ENCODE data around the gene DNAH14.
"Not testable (repeated sequence)": the region's sequence is repeated elsewhere in the genome, so short reads cannot be mapped to it uniquely, and the experiment has no call there.

DNA sequence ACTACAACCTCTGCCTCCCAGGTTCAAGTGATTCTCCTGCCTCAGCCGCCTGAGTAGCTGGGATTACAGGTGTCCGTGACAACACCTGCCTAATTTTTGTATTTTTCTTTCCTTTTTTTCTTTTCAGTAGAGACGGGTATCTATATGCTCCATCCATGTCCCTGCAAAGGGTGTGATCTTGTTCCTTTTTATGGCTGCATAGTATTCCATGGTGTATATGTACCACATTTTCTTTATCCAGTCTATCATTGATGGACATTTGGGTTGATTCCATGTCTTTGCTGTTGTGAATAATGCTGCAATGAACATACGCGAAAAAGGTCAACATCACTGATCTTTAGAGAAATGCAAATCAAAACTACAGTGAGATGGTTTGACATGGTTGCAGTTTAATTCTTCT is 62.1 kb downstream of the DNAH14 start:
- not testable (repeated sequence) for TF ChIP-seq POLR2A (IDR thresholded peaks at IDR 0.05)
- TF ChIP-seq, protein P1, sequence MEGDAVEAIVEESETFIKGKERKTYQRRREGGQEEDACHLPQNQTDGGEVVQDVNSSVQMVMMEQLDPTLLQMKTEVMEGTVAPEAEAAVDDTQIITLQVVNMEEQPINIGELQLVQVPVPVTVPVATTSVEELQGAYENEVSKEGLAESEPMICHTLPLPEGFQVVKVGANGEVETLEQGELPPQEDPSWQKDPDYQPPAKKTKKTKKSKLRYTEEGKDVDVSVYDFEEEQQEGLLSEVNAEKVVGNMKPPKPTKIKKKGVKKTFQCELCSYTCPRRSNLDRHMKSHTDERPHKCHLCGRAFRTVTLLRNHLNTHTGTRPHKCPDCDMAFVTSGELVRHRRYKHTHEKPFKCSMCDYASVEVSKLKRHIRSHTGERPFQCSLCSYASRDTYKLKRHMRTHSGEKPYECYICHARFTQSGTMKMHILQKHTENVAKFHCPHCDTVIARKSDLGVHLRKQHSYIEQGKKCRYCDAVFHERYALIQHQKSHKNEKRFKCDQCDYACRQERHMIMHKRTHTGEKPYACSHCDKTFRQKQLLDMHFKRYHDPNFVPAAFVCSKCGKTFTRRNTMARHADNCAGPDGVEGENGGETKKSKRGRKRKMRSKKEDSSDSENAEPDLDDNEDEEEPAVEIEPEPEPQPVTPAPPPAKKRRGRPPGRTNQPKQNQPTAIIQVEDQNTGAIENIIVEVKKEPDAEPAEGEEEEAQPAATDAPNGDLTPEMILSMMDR (IDR thresholded peaks at IDR 0.05), result not testable (repeated sequence)
